ENCODE results near the gene ANAPC4. TPM values are rescaled to one million over a fixed set of nuclear protein-coding genes. Genes with fewer than 3 reads are reported as not detected.

Gene ANAPC4
- total RNA-seq, 1 donor from 2014 or later, result 29.1 TPM

DNA sequence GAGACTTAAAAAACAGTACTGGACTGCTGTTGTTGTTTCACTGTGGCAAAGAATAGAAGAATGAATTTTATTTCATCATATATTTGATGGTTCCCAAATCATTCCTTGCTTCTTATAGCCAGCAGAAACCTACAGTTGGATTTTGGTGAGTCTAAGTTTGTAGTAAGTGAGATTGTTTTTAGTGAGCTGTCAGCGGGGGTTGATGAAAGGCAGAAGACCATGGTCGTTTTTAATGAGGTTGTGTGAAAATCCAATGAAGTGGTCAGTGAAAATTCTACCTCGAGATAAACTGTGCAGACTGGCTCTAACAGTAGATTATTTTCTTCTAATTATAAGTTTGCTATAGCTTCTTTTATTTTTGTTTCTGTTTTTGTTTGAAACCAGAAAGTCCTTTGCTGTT, 36.2 kb downstream of the ANAPC4 start:
- Mint-ChIP-seq H3K4me3 (no peak overlapping the region), H3K36me3 (peaks cover 21% of the 10 kb centered on the region), H3K4me1 (ENCODE audit: unreplicated experiment) (no peaks in the 10 kb centered on the region), H3K9me3 (no peaks in the 10 kb centered on the region), H3K27me3 (no peaks in the 10 kb centered on the region), H3K27ac (no peak overlapping the region)
- no peak for DNase-seq (ENCODE audit: extremely low spot score, unreplicated experiment)
- no peak for TF ChIP-seq CTCF (conservative IDR thresholded peaks at IDR 0.05)

DNA sequence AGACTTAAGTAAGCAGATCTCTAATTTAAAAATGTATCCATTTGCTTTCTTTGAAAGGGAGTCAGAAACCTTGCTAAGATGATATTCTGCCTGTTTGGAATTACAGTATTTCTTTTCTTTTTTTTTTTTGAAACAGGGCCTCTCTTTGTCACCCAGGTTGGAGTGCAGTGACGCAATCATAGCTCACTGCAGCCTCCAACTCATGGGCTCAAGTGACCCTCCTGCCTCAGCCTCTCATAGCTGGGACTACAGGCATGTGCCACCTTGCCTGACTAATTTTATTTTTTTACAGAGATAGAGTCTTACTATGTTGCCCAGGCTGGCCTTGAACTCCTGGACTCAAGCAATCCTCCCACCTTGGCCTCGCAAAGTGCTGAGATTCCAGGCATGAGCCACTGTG, 40.0 kb downstream of the ANAPC4 start:
- no peak overlapping the region for H3K27ac Mint-ChIP-seq
- H3K4me3 Mint-ChIP-seq, result no peak overlapping the region
- no peaks in the 10 kb centered on the region for H3K27me3 Mint-ChIP-seq
- peaks cover 17% of the 10 kb centered on the region for H3K36me3 Mint-ChIP-seq
- no peak for DNase-seq (ENCODE audit: extremely low spot score, unreplicated experiment)
- H3K4me1 Mint-ChIP-seq (ENCODE audit: unreplicated experiment), result no peaks in the 10 kb centered on the region
- TF ChIP-seq CTCF (conservative IDR thresholded peaks at IDR 0.05), result no peak
- H3K9me3 Mint-ChIP-seq, result no peaks in the 10 kb centered on the region

- TF ChIP-seq CTCF (conservative IDR thresholded peaks at IDR 0.05), result no peak
- Mint-ChIP-seq H3K27ac (no peak overlapping the region), H3K4me3 (no peak overlapping the region), H3K4me1 (ENCODE audit: unreplicated experiment) (no peaks in the 10 kb centered on the region), H3K27me3 (no peaks in the 10 kb centered on the region), H3K36me3 (peaks cover 12% of the 10 kb centered on the region), H3K9me3 (no peaks in the 10 kb centered on the region)
- no peak for DNase-seq (ENCODE audit: extremely low spot score, unreplicated experiment)
Observed at GRCh38 chr4:25420931-25421330, 43.9 kb downstream of the ANAPC4 start.

DNA sequence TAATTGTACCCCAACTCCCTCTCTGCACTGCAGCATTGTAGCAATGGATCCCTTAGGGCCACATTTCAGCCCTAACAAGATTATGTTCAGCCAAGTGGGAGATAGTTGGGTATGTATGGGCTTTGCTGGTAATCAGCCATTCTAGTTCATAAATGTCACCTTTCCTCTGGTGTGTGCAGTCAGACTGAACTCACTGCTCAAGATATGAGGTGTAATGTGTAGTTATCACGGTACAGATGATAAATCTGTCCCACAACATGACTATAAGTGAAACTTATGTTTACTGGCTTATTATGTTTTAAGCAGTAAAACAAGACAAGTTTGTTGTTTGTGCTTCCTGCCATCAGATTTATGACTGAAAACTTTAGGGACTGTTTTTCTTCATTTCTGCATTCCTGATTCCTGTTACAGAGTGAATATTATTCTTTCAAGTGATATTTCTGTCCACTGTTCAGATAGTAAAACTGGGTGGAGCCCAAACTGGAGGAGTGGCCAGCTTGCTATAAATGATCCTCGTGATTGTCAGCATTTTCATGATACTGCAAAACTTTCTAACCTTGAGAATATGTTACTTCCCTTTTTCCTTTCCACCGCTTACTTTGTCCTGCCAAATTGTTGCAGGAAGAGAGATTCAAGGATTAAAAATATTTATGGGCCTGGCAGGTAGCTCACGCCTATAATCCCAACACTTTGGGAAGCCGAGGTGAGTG, 44.9 kb downstream of the ANAPC4 start:
- H3K27ac Mint-ChIP-seq, result no peak overlapping the region
- TF ChIP-seq CTCF (conservative IDR thresholded peaks at IDR 0.05), result no peak
- no peak overlapping the region for H3K4me3 Mint-ChIP-seq
- no peaks in the 10 kb centered on the region for H3K9me3 Mint-ChIP-seq
- H3K36me3 Mint-ChIP-seq, result peaks cover 12% of the 10 kb centered on the region
- no peaks in the 10 kb centered on the region for H3K4me1 Mint-ChIP-seq (ENCODE audit: unreplicated experiment)
- DNase-seq (ENCODE audit: extremely low spot score, unreplicated experiment), result no peak
- H3K27me3 Mint-ChIP-seq, result no peaks in the 10 kb centered on the region

DNA sequence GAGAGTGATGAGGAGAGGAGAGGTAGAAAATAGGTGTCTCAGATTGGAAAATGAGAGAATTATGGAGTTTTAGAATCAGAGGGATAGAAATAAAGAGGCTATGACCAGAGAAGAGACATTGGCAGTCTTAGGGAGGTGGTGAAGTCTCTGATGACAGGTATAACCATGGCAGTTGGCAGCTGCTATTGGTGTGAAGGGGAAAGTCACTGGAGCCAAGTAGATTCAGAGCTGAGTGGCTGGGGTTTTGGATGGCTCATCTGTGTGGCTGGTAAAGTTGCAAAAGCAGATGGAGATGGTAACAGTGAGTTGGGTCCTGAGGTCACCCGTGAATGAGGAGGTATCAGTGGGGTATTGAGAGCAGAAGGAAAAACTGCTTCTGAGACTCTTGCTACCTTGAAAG, 46.5 kb downstream of the ANAPC4 start:
- Mint-ChIP-seq H3K4me1 (ENCODE audit: unreplicated experiment) (no peaks in the 10 kb centered on the region), H3K9me3 (no peaks in the 10 kb centered on the region), H3K4me3 (no peak overlapping the region), H3K27ac (no peak overlapping the region), H3K27me3 (no peaks in the 10 kb centered on the region), H3K36me3 (peaks cover 8% of the 10 kb centered on the region)
- DNase-seq (ENCODE audit: extremely low spot score, unreplicated experiment), result no peak
- TF ChIP-seq CTCF (conservative IDR thresholded peaks at IDR 0.05), result no peak
